ENCODE measurements around the gene KRTAP5-7. TPM values are rescaled to one million over a fixed set of nuclear protein-coding genes. Genes with fewer than 3 reads are reported as not detected.

Gene KRTAP5-7
- total and polyA plus RNA-seq, 2 experiments from 2014 or later, result not detected

DNA sequence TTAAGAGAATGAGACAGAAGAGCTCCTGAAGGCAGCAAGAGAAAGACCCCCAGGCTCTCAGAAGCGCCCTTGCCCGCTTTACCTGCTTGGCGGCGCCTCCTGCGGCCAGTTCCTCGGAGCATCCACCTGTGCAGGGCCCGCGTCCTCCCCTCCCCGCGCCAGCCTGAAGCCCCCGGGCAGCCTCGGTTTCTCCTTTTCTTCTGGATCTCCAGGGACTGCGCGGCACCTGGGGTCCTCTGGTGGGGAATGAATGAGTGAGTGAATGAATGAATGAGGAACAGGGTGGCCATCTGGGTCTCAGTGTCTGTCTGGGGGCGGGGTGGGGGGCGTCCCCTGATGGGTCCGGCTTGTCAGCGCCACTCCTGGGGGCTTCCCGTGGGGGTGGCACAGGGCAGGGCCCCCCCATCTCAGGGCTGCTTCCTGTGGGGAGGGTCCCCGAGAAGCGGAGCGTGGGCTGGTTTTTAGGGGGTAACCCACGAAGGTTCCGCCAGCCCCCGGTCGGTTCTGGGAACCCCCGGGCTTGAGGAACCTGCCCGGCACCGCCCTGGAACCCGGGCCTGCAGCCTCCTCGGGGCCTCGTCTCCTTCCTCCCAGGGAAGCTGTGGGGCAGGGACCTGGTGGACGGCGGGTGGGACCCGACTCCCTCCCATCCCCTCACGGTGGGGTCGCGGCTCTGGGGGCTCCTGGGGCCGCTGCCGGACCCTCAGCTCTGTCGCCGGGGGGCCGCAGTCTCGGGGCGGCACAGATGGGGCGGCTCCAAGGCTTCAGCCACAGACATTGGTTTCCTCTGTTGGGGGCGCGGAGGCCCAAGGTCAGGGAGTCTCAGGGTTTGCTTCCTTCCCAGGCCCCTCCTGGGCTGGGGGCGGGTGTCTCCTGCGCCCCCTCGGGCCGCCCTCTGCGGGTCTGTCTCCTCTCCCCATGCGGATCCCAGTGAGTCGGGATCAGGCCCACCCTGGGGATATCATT lies 8.3 kb upstream of the KRTAP5-7 start:
- H3K4me3 ChIP-seq, result no peak overlapping the region
- ATAC-seq (peak; percentile 30; the same call in 2 of the 3 replicates), DNase-seq (ENCODE audit: low spot score) (no peak)
- no peak overlapping the region for H3K4me2 ChIP-seq
- TF ChIP-seq, protein P1, sequence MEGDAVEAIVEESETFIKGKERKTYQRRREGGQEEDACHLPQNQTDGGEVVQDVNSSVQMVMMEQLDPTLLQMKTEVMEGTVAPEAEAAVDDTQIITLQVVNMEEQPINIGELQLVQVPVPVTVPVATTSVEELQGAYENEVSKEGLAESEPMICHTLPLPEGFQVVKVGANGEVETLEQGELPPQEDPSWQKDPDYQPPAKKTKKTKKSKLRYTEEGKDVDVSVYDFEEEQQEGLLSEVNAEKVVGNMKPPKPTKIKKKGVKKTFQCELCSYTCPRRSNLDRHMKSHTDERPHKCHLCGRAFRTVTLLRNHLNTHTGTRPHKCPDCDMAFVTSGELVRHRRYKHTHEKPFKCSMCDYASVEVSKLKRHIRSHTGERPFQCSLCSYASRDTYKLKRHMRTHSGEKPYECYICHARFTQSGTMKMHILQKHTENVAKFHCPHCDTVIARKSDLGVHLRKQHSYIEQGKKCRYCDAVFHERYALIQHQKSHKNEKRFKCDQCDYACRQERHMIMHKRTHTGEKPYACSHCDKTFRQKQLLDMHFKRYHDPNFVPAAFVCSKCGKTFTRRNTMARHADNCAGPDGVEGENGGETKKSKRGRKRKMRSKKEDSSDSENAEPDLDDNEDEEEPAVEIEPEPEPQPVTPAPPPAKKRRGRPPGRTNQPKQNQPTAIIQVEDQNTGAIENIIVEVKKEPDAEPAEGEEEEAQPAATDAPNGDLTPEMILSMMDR (conservative IDR thresholded peaks at IDR 0.05; ENCODE audit: low read depth in 2 of 2), result 0 out of 4 replicates have a peak, but pooled peaks of 1 of the 2 experiments have one; percentile 5
- no peak for TF ChIP-seq EZH2 (IDR thresholded peaks at IDR 0.05; ENCODE audit: low read depth, unreplicated experiment)
- 0 out of 3 replicates have a peak, but pooled peaks cover under 1% of the 10 kb centered on the region for H3K9me3 Mint-ChIP-seq
- H3K79me2 ChIP-seq (replicated peaks; ENCODE audit: insufficient read depth), result no peaks in the 10 kb centered on the region
- no peak overlapping the region for H3K4me3 Mint-ChIP-seq
- no peaks in the 10 kb centered on the region for H3K36me3 ChIP-seq (ENCODE audit: insufficient read depth)
- H3K4me1 Mint-ChIP-seq, result no peaks in the 10 kb centered on the region
- H3K27ac Mint-ChIP-seq, result no peak overlapping the region
- H3F3A ChIP-seq (replicated peaks; ENCODE audit: low read depth), result no peaks in the 10 kb centered on the region
- H4K20me1 ChIP-seq (replicated peaks; ENCODE audit: insufficient read depth), result no peaks in the 10 kb centered on the region
- H3K4me1 ChIP-seq (ENCODE audit: insufficient read depth), result no peaks in the 10 kb centered on the region
- no peak overlapping the region for H3K27ac ChIP-seq (ENCODE audit: low read depth)
- H3K36me3 Mint-ChIP-seq (ENCODE audit: low read depth), result no peaks in the 10 kb centered on the region
- peaks cover 5% of the 10 kb centered on the region for H3K27me3 Mint-ChIP-seq (ENCODE audit: insufficient read depth, low read depth, poor library complexity)
- 0 out of 2 replicates have a peak, but pooled peaks cover 3% of the 10 kb centered on the region for H3K9me2 ChIP-seq (ENCODE audit: insufficient read depth)
- H3K27me3 ChIP-seq (ENCODE audit: insufficient read depth), result no peaks in the 10 kb centered on the region
- H2AFZ ChIP-seq, result peak overlapping the region; percentile 56; the same call in 1 of the 2 replicates

DNA sequence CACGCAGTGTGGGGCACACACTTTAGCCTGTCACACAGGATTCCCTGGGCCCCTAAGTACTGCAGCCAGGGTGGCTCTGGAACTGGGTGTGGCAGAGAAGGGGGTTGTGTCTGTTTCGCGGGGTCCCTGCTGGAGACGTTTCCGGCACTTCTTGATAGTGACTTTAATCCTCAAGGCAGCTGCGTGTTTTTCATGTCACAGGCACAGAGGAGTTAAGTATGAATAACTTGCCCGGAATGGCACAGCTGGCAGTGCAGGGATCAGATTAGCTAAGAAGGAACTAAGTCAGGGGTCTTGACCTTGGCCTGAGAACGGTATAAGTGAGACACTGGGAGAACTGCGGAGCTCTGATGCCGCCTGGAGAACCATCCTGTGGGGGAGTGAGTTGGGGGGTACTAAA lies 7.5 kb upstream of the KRTAP5-7 start:
- Histone ChIP-seq H3K36me3 (ENCODE audit: insufficient read depth) (no peaks in the 10 kb centered on the region), H4K20me1 (replicated peaks; ENCODE audit: insufficient read depth) (no peaks in the 10 kb centered on the region), H3K27ac (ENCODE audit: low read depth) (no peak overlapping the region), H3K79me2 (replicated peaks; ENCODE audit: insufficient read depth) (no peaks in the 10 kb centered on the region), H3K4me3 (no peak overlapping the region), H3K4me2 (no peak overlapping the region), H3K27me3 (ENCODE audit: insufficient read depth) (no peaks in the 10 kb centered on the region), H3K4me1 (ENCODE audit: insufficient read depth) (no peaks in the 10 kb centered on the region), H3K9me2 (ENCODE audit: insufficient read depth) (0 out of 2 replicates have a peak, but pooled peaks cover 6% of the 10 kb centered on the region), H3F3A (replicated peaks; ENCODE audit: low read depth) (no peaks in the 10 kb centered on the region), H2AFZ (peak overlapping the region; percentile 56; the same call in 1 of the 2 replicates)
- no peaks in the 10 kb centered on the region for H3K9me3 Mint-ChIP-seq
- H3K36me3 Mint-ChIP-seq (ENCODE audit: low read depth), result no peaks in the 10 kb centered on the region
- H3K4me3 Mint-ChIP-seq, result no peak overlapping the region
- DNase-seq (ENCODE audit: low spot score), result no peak
- ATAC-seq, result no peak
- peaks cover 5% of the 10 kb centered on the region for H3K27me3 Mint-ChIP-seq (ENCODE audit: insufficient read depth, low read depth, poor library complexity)
- H3K4me1 Mint-ChIP-seq, result no peaks in the 10 kb centered on the region
- TF ChIP-seq CREB1 (CRISPR knock-in tag; IDR thresholded peaks at IDR 0.05; ENCODE audit: low read depth) (no peak), ZNF331 (CRISPR knock-in tag; IDR thresholded peaks at IDR 0.05; ENCODE audit: low read depth) (no peak), EZH2 (IDR thresholded peaks at IDR 0.05; ENCODE audit: low read depth, unreplicated experiment) (no peak)
- TF ChIP-seq, protein P2, sequence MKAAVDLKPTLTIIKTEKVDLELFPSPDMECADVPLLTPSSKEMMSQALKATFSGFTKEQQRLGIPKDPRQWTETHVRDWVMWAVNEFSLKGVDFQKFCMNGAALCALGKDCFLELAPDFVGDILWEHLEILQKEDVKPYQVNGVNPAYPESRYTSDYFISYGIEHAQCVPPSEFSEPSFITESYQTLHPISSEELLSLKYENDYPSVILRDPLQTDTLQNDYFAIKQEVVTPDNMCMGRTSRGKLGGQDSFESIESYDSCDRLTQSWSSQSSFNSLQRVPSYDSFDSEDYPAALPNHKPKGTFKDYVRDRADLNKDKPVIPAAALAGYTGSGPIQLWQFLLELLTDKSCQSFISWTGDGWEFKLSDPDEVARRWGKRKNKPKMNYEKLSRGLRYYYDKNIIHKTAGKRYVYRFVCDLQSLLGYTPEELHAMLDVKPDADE (IDR thresholded peaks at IDR 0.05), result no peak
- TF ChIP-seq, protein P3, sequence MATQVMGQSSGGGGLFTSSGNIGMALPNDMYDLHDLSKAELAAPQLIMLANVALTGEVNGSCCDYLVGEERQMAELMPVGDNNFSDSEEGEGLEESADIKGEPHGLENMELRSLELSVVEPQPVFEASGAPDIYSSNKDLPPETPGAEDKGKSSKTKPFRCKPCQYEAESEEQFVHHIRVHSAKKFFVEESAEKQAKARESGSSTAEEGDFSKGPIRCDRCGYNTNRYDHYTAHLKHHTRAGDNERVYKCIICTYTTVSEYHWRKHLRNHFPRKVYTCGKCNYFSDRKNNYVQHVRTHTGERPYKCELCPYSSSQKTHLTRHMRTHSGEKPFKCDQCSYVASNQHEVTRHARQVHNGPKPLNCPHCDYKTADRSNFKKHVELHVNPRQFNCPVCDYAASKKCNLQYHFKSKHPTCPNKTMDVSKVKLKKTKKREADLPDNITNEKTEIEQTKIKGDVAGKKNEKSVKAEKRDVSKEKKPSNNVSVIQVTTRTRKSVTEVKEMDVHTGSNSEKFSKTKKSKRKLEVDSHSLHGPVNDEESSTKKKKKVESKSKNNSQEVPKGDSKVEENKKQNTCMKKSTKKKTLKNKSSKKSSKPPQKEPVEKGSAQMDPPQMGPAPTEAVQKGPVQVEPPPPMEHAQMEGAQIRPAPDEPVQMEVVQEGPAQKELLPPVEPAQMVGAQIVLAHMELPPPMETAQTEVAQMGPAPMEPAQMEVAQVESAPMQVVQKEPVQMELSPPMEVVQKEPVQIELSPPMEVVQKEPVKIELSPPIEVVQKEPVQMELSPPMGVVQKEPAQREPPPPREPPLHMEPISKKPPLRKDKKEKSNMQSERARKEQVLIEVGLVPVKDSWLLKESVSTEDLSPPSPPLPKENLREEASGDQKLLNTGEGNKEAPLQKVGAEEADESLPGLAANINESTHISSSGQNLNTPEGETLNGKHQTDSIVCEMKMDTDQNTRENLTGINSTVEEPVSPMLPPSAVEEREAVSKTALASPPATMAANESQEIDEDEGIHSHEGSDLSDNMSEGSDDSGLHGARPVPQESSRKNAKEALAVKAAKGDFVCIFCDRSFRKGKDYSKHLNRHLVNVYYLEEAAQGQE (IDR thresholded peaks at IDR 0.05; ENCODE audit: unreplicated experiment), result no peak
- no peak overlapping the region for H3K27ac Mint-ChIP-seq
